IPS-18c (cell line): ENCODE data around the gene FGF21.

Experiments
- H3K4me3 ChIP-seq: 2 replicates; pipeline ENCODE4 v1.7.0; 2013; ENCODE audit warnings: low read depth, mild to moderate bottlenecking, low read length, moderate library complexity; ENCODE audit not compliant: insufficient read depth
- H3K9me3 ChIP-seq: one replicate; pipeline ENCODE4 v1.6.1; 2013; ENCODE audit warnings: mild to moderate bottlenecking, low read length, moderate library complexity; ENCODE audit not compliant: control insufficient read depth, insufficient read depth

The FGF21 gene

DNA sequence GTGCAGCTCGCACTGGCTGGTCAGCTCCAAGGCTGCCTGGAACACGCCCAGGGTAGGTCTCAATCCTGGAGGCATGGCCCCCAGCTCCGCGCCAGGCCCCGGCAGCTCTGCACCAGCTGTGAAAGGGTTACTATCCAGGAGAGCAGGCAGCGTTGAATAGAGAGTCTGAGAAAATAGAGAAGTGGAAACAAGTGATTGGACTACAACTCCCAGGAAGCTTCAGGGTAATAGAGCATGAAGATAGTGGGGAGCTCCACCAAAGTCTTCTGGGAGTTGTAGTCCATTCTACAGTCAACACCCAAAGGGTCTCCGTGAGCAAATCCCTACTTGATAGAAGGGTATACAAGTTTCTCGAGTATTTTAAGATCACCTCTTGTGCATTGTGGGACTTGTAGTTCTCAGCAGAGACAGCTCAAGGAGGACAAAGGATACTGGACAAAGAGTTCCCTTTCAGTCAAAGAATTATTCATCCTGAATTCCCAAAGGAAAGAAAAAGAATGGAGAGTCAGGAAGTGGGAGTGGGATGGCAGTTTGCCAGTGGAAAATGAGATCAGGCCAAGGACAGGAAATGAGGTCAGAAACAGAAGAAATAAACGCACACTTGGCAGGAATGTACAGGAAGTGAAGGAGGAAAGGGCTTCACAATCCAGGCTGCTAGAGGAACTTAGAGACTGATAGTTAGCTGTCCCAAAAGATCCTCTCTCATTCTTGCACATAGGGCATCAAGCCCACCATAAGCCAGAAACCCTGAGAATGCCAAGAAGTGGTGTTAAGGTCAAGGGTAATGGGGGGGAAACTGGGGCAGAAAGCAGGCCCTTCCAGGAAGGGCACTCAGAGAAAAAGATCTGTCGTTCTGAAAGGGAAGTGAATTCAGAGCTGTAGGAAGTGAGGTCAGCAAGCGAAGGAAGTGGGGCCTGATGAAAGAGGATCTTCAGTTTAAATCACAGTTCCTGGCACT is 30.2 kb upstream of the FGF21 start:
- no peak overlapping the region for H3K4me3 ChIP-seq
- no peaks in the 10 kb centered on the region for H3K9me3 ChIP-seq

DNA sequence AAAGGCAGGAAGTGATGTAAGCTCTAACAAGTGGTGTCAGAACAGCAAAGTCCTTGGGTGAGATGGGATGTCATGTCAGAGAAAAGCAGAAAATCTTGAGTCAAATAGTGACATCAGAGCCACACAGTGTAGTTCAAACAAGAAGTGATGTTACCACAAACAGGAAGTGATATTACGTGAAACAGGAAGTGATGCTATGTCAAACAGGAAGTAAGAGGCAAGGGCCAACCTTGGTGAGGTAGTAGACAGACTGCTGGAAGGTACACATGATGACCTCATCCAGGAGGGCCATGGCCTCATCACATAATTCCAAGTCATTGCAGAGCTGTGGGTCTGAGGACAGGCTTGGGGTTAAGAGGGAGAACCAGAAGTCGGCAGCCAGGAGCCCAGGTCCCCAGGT is 28.8 kb upstream of the FGF21 start:
- Histone ChIP-seq H3K9me3 (no peaks in the 10 kb centered on the region), H3K4me3 (no peak overlapping the region)

DNA sequence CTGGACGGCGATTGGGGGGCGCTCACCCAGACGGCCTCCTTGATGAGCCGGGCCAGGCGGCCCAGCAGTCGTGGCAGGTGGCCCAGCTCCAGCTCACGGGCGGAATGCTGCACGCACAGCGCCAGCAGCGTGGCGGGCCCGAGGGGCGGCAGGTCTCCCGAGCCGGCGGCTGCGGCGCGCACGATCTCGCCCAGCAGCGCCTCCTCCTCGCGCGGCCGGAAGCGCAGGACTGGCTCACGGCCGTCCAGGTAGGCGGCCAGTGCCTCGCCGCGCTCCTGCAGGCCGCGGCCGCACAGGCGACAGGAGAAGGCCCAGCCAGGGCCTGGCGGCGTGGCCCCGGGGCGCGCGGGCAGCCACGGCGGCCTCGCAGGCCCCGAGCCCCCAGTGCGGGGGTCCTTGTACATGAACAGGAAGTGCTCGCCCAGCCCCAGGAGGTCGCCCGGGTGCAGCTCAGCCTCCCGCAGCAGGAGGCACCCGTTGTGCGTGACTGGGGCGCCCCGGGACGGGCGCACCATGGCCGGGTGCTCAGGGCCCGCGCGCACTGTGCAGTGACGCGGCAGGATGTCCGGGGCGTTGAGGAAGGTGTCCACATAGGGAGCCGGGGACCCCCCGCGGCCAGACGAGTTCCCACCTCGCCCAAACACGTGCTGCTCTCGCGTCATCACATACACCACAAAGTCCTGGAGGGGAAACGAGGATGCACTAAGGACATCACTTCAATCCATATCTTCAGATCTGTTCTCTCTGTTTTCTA is 26.2 kb upstream of the FGF21 start:
- H3K9me3 ChIP-seq: no peaks in the 10 kb centered on the region
- H3K4me3 ChIP-seq: no peak overlapping the region

DNA sequence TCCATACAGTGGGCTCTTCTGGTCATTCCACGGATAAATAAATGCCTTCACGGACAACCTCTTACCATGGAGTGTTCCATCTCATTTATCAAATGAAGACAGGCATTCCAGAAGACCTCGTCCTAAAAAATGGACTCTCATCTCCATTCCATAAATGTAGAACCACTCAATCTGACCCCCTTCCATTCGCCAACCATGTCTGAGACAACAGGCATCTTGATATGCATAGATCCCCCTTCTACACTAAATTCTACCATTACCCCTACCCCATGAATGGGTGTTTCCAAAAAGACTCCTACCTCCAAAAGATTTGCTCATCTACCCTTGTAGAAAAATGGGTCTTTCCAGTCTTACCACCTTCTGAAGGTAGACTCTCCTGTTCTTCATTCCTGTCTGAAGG is 23.9 kb upstream of the FGF21 start:
- Histone ChIP-seq H3K9me3 (no peaks in the 10 kb centered on the region), H3K4me3 (no peak overlapping the region)

DNA sequence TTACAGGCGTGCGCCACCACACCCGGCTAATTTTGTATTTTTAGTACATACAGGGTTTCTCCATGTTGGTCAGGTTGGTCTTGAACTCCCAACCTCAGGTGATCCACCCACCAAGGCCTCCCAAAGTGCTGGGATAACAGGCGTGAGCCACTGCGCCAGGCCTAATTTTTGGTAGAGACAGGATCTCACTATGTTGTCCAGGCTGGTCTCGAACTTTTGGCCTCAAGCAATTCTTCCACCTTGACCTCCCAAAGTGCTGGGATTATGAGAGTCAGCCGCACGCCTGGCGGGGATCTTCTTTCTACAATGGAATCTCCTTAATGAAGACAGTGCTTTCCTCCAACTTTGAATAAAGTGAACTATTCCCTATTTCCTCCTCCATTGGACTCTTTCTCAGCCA is 20.7 kb upstream of the FGF21 start:
- H3K9me3 ChIP-seq: peaks cover 2% of the 10 kb centered on the region
- no peak overlapping the region for H3K4me3 ChIP-seq

DNA sequence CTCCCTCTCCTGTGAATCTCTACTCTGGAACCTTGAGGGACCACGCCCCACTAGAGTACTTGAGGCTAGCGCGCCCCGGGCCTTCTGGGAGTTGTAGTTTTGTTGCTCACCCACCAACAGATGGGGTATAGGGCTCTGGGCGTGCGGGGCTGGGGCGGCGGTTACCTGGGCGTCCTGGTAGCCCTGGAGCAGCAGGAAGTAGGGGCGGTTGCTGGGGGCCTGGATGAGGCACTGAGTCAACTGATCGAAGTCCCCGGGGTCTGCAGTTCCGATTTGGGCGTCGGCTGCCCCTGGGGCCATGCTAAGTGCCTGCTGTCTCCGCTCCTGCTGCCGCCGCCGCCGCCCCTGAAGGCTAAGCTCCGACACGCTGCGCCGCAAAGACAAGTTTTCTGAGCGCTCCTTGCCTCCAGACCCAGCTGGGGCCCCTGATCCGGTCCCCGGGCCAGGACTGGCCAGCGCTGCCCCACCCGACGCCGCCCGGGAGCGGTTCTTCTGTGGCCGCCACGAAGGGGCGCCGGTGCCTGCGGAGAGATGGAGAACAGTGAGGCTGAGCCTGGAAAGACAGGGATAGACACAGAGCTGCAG is 20.2 kb upstream of the FGF21 start:
- Histone ChIP-seq H3K9me3 (peaks cover 2% of the 10 kb centered on the region), H3K4me3 (peak overlapping the region; percentile 68)

DNA sequence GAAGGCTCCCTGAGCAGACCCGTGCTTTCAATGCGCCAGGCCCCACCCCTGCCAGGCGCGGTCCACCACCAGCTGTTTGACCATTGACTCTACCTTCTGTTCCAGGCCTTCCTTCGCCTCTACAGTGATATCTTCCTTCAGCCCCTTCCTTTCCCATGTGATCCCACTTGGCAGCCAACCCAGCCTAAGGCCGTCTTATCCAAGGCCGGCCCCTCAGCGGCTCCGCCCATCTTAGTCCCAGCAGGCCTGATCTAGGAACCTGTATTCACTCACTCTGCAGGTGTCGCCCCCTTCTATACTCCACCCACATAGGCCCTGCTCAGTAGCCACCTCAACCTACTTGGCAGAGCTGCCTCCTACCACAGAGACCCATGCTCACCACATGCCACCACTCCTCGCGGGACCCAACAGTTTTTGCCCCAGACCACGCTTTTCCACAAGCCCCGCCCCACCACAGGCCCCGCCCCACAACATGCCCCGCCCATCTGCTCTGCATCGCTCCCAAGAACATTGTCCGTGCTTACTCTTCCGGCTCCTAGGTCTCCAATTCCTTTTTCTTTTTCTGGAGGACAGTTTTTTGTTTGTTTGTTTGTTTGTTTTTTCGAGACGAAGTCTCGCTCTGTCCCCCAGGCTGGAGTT is 17.8 kb upstream of the FGF21 start:
- Histone ChIP-seq H3K9me3 (peaks cover 2% of the 10 kb centered on the region), H3K4me3 (no peak overlapping the region)

DNA sequence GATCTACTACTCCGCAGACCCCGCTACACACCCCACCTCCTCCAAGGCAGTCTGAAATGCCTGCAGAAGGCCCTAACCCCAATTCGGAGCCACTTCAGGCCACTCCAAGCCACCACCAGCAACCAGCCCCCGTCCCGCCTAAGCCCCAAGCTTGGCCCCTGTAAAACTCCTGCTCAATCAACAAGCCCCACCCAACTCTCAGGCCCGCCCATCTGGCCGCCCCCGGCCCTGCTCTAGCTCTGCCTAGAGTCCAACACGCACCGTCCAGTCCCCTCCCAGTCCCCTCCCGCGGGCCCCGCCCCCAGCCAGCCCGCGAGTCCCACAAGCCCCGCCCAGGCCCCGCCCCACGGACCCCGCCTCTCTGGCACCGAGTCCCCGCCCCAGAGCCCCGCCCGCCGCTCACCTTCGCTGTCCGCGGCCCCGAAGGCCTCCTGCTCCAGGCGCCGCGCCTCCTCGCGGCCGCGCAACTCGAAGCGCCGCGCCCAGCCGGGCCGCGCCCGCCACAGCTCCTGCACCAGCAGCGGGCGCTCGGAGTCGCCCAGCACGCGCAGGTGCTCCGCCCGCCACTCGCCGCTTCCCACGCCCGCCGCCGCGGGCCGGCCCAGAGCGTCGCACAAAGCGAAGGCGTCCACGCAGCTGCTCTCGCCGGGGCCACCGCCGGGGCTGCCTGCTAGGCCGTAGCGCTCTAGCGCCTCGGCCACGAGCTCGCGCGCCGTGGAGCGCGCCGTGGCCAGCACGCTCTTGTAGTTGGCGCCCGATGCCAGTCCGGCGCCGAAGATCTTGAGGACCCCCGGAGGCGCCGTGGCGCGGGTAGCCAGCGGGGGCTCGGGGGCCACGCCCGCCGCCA is 16.5 kb upstream of the FGF21 start:
- Histone ChIP-seq H3K9me3 (peaks cover 2% of the 10 kb centered on the region), H3K4me3 (peak overlapping the region; percentile 75)

DNA sequence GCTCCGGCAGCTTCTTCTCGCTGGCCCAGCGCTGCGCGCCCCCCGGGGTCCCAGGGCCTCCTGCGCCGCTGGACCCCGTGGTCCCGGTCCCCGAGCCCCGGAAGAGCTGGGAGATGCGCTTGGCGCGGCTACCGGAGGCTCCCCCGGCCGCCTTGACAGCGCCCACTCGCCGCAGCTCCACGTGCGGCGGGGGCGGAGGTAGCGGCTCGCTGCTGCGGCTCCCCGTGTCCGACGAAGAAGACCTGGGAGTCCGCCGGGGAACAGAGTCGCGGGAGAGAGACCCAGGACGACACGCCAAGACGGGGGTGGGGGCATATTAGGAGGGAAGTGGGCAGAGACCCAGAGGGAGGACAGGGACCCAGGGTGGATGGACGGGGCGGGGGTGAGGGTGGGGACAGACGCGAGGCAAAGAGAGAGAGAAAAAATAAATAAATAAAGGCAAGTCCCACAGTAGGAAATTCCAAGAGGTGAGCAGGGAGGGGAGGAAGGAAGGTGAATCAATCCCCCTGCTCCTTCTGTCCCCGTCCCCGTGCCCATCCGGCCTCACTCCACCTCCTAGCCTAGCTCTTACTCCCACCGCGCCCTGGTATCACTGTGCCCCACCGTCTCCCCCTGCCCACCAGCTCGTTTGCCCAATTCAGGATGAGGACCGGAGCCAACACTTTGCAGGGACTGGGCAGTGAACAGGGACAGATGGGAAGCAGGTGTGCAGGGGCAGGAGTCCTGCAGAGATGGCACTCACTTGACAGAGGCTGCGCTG is 15.7 kb upstream of the FGF21 start:
- Histone ChIP-seq H3K9me3 (peaks cover 2% of the 10 kb centered on the region), H3K4me3 (peak overlapping the region; percentile 75)

DNA sequence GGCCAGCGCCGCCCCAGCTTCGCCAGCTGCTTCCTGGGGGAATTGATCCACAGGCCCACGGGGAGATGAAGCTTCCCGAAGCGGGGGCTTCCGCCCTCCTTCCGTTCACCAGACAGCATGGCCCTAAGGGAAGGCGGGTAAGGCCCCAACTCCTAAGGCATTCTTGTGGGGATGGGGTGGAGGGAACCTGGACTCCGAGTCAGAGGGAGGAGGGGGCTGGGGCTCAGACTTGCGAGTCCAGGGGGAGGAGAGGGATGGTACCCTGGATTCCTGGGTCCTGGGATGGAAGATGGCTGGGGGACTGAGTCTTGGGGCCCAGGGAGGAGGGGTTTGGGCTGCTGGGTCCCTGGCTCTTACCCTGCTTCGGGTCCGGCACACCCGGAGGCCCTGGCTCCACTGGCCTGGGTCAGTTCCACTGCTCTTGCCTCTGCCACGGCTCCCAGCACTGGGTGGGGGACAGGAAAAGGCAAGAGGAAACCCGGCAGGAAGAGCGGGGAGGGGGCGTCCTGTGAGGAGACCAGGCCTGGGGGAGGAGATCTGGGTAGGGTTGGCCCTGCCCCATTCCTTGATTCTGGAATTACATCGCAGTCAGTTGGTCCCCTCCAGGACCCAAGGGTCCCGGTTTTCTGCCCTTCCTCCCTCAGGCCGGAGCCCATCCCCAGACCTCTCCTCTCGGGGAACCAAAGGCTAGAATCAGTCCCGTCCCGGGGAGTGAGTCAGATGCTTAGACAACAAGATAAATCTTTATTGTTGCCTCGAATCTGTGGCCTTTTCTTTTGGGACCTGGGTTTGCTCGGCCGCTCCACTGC is 15.0 kb upstream of the FGF21 start, which contains the start of gene RASIP1:
TSS of gene RASIP1 (minus strand) at position 447 of the 809 bp plus-strand sequence. CDS start at position 119, 328 bp downstream.
- H3K9me3 ChIP-seq: peaks cover 2% of the 10 kb centered on the region
- peak within 1 kb of the TSS; percentile 75 for H3K4me3 ChIP-seq

DNA sequence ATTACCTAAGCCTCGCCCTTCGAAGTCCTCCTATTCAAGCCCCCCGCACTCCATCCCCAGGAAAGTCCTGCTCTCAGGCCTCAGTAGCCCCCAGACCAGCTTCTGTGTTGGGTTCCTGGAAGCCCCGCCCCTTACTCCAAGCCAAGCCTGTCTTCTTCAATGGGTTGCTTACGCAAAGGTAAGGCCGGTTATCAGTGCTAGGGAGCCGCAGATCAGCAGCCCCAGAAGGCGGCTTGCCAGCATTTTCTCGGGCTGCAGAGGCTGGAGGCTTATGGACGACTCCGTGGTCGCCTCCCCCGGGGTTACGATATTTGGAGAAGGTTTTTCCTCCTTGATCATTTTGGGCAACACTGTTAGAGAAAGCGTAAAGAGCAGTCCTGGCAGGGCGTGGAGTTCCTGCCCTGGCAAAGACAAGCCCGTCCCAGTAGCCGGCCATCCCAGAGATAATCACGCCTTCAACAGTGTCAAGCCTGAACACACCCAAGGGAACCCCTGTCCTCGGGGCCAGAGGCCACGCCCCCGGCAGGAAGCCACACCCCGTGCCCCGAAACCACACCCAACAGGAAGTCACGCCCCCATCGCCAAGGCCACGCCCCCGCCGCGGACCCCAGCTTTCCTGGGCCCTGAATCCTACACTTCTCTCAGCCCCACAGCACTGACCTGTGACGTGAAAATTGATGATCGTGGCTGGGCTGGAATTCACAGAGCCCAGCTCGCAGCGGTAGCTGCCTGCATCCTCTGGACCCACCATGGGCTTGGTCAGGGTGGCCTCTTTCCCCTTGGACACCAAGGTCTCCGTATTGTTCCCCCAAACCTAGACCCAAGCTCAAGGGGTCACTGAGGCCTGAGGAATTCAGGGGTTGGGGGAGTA is 14.0 kb upstream of the FGF21 start:
- peak overlapping the region; percentile 25; the same call in 1 of the 2 replicates for H3K4me3 ChIP-seq

DNA sequence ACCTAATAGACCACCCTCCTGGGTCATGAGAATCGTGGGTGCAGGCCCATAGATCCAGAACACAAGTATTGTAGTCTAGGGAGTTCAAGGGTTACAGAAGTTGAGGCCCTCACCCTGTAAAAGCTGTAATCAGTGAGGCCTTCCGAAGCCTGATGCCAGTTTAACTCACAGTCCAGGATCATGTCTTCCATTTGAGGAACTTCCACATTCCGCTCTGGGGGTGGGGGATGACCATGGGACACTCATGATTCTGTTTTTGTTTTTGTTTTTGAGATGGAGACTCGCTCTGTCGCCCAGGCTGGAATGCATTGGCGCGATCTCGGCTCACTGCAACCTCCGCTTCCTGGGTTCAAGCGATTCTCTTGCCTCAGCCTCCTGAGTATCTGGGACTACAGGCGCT is 13.2 kb upstream of the FGF21 start:
- Histone ChIP-seq H3K9me3 (peaks cover 2% of the 10 kb centered on the region), H3K4me3 (peak overlapping the region; percentile 25; the same call in 1 of the 2 replicates)

More for the DNA sequence above, 14.0 kb upstream of the FGF21 start:
- H3K9me3 ChIP-seq: peaks cover 2% of the 10 kb centered on the region

DNA sequence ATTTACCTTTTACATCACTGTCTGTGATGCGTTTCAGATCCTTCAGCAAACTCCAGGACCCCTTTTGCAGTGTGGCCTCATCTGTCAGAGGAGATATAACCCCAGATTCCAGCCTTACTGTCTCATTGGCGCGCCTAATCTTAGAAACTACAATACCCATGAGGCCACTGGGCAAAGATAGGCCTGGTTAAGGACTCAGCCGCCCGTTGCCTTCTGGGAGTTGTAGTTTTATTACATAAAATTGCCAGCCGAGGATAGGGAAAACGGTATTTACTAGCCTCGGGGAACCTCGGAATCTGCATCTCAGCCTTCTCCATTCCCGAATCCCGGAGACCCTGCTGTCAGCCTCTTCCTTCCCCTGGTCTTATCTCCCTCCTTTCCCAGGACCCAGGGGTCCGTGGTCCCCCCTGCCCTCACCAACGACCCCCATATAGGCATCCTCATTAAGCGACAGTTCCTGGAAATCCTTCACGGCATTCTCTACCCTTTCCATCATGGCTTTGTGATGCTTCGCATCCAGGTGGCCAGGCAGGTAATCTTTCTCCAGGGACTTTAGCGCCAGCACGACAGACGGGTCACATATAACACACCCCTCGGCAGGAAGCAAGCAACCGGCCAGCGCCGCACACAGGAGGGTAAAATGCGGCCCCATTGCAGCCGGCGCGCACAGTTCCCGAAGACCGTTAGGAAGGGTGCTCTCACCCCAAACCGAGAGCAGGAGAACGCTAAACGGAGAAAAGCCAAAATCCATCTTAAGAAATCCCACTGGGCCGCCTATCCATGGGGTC is 9.9 kb upstream of the FGF21 start:
- Histone ChIP-seq H3K4me3 (no peak overlapping the region; the same call in 1 of the 2 replicates), H3K9me3 (no peaks in the 10 kb centered on the region)

DNA sequence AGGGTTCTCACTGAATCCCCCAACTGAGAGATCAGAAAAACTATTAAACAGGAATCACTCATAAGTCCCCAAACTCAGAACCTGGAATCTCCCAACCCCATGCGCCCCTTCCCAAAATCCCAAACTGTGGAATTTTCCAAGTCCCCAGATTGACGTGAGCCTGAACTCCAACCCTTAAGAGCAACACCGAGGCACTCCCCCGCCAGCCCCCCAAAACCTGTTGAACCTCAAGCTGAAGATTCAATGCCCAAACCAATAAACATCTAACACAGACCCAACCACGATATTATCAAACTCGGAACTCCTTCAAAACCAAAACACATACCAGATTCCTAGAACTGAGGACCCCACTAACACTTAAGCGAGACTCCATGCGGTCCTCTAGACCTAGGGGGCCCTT is 9.2 kb upstream of the FGF21 start:
- Histone ChIP-seq H3K9me3 (no peaks in the 10 kb centered on the region), H3K4me3 (peak overlapping the region; percentile 73; the same call in 1 of the 2 replicates)
